NCI-H82 (cell line): ENCODE measurements around the gene HS6ST2.

Experiments used
- DNase-seq: peaks from one replicate; lab custom pipeline; 2025; lab: John Stamatoyannopoulos, UW

Gene HS6ST2

GRCh38 chrX:132613801-132614200 lies 344.6 kb downstream of the HS6ST2 start:
- no peak for DNase-seq

GRCh38 chrX:132612821-132613564 lies 345.4 kb downstream of the HS6ST2 start:
- peak; percentile 58 for DNase-seq

DNA sequence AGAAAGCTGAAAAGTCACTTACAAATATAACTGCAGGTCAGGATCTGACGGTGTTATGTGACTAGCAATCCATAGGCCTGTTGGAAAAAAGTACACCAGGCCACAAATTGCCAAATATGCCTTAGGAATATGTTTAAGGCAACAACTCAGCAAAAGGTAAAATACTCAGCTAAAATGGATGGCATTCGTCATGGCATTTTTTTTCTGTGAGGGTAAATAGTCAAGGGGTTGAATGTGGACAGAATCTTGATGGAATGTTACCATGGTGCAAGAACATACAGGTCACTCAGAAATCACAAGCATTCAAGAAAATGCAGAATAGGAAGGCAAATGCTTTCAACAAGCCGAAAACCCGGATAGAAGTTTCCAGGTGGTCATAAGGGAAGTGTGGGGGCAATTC lies 347.9 kb downstream of the HS6ST2 start:
- DNase-seq = no peak

DNA sequence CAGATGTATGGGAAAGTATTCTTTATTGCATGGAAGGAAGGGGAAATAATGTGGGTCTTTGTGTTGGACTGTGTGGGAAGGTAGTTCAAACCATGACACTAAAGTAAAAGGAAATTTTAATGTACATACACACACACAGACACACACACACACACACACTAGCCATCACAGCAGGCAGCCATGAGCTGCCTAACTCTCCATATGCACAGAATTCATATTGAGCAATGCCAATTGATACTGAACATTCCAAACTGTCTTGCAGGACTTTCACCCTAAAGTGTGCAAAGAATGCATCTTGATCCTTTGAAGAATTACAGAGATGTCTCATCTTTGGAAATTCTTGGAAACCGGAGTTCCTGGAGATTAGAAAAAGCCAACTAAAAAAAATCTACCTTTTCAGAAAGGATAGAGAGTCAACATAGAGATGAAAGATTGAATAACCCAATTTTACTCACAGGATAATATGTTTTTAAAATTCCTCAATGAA lies 349.0 kb downstream of the HS6ST2 start:
- DNase-seq = no peak

DNA sequence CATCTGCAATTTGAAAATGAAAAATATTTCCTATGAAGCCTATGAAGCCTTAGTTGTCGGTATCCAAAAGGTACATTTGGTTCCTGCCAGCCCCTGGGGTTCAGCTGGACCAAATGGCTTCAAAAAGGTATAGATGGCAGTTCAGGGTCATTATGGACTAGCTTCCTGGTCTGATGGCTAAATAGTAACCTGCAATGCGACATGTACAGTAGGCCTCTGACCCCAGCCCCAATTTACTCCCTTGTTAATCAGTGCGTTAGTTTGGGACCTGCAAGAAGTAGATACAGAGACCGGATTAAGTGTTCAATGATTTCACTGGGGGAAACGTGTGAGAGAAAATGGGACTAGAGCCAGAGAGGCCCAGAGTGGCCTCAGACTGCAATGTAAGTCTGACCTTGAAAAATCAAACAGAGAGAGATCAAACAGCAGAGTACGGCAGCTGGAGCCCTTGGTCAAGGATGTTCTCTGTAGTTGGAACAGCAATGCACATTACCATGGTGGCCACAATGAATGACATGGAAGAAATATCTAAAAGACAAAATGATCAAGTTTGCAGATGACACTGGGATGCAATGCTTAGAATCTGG lies 354.6 kb downstream of the HS6ST2 start:
- no peak for DNase-seq

- peak; percentile 47 for DNase-seq
Measured at GRCh38 chrX:132602701-132603100, 355.7 kb downstream of the HS6ST2 start.

DNA sequence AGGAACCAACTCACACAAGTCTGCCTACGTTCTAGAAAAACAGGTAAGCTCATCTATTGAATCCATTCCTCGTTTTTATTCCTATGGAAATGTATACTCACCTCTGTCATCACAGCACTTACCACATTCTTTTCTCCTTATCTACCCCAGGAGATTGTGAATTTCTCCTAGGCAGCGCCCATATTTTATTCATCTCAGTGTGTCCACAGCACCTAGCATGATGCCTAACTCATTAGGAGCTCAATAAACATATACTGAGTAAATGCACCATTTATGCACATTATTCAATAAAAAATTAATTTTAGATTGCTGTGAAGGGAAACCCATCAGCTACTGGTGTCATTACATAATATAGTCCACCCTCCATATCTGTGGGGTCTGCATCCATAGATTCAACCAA lies 363.4 kb downstream of the HS6ST2 start:
- DNase-seq = no peak

DNA sequence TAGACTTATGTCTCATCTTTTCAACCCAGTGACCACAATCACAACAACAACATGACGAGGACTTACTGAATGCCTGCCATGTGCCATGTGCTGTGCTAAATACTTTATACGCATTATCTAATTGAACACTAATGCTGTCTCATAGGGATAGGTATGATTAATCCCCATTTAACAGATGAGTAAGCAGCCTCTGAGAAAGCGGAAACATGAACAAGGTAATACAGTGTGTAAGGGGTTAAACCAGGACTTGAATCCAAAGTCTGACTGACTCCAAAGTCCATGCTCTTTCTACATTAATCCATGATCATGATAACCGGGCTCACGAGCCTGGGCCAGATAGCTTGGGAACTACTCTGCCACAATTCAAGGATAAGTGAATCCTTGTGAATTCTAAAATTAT lies 364.3 kb downstream of the HS6ST2 start:
- DNase-seq = peak; percentile 68

DNA sequence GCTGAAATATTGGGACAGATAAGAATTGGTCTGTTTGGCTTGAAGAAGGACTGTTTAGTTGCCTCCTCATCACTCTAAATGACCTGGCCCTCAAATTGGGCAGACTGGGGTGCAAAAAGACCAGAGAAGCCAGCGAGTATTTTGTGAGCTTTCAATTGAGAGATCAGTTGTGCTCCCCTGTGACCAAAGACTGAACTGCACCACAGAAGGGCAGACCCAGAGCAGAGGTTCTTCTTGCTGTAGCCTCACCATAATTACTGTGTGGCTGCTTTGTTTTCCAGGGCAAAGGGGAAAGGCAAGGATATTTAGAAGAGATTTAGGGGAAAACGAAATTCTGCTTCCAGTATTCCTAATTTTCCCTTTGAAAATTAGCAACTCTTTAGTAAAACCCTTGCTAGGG lies 365.5 kb downstream of the HS6ST2 start:
- peak; percentile 67 for DNase-seq

GRCh38 chrX:132591719-132592275 lies 366.6 kb downstream of the HS6ST2 start:
- peak; percentile 75 for DNase-seq

DNA sequence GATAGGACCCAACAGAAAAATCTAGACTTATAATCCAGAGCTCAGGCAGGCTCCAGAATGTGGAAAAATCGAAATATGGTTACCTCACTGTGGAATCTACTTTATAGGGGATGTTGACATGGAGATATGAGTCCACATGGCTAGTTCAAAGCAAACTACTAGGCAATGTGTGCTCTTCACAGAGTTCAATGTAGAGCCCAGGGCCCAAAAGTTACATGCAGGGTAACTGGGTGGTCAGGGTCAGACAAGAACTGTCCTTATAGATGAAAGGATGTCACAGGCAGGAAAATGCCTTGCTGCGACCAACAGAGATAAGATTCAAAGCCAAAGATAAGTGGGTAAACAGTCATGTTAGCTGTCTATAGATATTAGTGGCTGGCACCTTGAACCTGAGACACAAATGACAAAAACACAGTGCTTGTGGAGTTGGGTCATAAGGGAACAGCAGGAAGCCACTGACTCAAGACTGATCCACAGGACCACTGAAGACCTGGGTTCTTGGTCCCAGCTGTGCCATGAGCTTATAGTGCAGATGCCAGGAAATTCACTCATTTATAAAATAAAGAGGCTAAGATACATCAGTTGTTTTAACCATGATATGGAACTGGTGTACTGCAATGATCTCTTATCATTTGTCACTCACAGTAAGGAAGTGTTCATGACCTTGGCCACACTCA lies 367.9 kb downstream of the HS6ST2 start:
- no peak for DNase-seq

DNA sequence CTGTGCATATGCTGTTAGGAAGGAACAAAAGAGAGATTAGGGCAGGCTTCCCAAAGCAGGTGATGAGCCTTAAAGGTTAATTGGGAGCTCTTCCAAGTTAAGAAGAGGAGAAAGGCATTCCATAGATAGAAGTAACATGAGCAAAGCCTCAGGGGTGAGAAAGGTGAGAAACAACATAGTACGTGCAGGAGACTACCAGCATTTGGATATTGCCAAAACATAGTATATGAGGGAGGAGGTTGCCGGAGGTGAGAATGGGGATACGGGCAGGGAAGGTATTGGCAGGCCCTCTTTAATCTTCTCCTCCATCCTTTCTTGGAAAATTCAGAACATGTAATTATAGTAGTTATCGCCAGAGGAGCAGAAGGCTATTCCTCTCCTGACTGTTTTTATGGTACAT lies 373.5 kb downstream of the HS6ST2 start:
- no peak for DNase-seq

DNA sequence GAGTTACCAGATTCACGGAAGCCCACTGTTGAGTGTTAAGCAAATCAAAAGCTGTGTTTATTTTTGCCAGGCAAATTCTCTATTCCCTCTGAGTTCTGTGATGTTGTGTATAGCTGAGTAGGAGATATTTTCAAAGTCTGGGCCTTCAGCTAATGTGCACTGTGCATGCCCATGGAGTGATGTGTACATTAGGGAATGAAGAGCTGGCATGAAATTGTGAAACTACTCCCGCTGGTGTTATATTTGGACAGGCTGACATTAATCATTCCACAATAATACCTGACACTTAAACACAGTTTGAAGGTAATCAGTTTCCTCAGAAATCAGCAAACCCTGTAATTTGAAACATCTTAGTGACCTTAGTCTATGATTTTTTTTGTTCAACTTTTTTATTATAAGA lies 381.5 kb downstream of the HS6ST2 start:
- no peak for DNase-seq
